ENCODE data around the gene EXOSC7.

GRCh38 chr3:45033791-45034190 is 57.7 kb downstream of the EXOSC7 start:
- TF ChIP-seq CTCF (IDR thresholded peaks at IDR 0.05), result no peak
- TF ChIP-seq GABPA (IDR thresholded peaks at IDR 0.05; ENCODE audit: low read depth), result no peak
- TF ChIP-seq FOSL2 (IDR thresholded peaks at IDR 0.05; ENCODE audit: borderline replicate concordance, low read depth), result no peak
- TF ChIP-seq TAF1 (IDR thresholded peaks at IDR 0.05; ENCODE audit: borderline replicate concordance, low read depth, low read length), result no peak
- no peak for TF ChIP-seq RAD21 (IDR thresholded peaks at IDR 0.05; ENCODE audit: low read length)
- no peak for TF ChIP-seq MXI1 (IDR thresholded peaks at IDR 0.05; ENCODE audit: low read depth, low read length)
- no peak for TF ChIP-seq EP300 (IDR thresholded peaks at IDR 0.05; ENCODE audit: borderline replicate concordance in 1 of 2, low read depth in 1 of 2, low read length in 1 of 2)
